Measurements from ENCODE around the gene PCBP3.
"Not testable (repeated sequence)": the region's sequence is repeated elsewhere in the genome, so short reads cannot be mapped to it uniquely, and the experiment has no call there.

Gene PCBP3

DNA sequence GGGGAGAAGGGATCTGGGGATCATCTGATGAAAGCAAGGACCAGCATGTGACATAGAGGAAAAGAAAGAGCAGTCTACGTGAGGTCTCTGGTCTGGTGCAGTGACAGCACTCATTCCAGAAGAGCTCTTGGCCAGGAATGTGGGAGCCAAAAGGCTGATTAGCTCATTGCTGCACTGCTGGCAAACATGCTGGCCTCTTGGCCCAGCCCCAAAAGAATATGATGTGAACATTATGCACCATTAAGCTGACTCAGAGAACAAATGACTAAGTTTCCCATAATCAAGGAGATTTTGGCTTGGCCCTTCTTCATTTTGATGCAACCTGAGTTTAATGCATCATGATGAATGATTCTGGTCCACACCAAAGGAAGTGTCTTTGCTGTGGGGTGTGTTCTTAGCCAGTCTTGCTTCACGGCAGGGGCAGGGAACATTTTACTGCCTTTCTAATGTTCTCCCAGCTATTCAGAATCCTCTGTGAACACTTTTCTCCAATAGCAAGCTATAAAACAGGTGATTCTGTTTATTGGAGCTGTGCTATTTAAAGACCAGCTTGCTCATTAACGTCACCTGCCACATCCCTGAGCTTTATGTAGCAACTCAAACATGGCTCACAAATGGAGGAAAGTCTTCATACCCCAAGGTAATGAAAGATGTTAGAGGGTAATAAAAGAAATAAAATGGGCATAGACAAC is 55.1 kb downstream of the PCBP3 start:
- DNase-seq: no peak

DNA sequence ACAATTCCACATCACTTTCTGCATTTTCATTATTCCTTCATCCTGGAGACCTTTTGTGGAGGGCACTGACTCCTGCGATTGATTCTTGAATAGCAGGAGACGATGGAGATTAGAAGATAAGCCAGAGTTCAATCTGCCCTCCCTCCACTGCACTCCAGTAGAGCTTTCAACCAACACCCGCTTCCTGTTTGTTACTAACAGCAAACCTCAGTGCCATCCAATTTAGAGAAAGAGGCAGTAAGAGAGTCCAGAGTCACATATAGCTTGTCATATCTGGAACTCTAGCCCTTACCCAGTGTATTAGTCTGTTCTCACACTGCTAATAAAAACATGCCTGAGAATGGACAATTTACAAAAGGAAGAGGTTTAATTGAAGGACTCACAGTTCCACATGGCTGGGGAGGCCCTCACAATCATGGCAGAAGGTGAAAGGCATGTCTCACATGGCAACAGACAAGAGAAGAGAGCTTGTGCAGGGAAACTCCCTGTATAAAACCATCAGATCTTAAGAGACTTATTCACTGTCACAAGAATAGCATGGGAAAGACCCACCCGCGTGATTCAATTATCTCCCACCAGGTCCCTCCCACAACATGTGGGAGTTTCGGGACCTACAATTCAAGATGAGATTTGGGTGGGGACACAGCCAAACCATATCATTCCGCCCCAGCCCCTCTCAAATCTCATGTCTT is 55.9 kb downstream of the PCBP3 start:
- DNase-seq: no peak

DNA sequence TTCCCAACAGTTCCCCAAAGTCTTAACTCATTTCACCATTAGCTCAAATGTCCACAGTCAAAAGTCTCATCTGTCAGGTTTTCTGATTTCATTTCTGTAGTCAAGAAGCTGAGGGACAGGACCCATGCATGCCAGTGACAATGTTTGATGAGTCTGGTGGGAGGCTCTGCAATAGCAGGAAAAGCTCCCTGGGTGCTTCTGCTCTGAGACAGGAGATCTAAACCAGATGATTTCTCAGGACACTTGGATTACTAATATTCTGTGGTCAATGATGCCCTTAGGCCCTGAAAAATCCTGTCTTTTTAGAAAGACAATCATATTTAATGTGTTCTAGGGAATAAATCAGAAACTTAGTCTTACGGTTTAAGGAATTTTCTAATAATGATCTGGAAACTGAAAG is 56.4 kb downstream of the PCBP3 start:
- DNase-seq: no peak

DNA sequence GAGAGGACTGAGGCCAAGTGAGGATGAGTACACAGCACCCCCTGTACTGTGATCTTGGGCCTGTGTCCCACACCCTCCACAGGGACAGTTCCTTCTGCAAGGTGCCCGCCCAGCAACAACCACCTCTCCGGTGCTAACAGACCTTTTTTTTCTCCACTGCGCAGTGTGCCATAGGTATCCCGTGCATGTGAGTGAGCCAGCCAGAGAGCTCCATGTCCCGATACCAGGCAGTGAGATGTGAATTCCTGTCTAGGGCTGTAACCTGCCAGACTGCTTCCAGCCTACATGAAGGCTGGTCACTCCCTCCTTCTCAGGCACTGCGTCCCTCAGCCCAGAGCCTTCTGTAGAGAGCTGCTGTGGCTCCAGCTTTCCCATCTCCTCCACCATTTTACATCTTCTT is 56.9 kb downstream of the PCBP3 start:
- DNase-seq: no peak

DNA sequence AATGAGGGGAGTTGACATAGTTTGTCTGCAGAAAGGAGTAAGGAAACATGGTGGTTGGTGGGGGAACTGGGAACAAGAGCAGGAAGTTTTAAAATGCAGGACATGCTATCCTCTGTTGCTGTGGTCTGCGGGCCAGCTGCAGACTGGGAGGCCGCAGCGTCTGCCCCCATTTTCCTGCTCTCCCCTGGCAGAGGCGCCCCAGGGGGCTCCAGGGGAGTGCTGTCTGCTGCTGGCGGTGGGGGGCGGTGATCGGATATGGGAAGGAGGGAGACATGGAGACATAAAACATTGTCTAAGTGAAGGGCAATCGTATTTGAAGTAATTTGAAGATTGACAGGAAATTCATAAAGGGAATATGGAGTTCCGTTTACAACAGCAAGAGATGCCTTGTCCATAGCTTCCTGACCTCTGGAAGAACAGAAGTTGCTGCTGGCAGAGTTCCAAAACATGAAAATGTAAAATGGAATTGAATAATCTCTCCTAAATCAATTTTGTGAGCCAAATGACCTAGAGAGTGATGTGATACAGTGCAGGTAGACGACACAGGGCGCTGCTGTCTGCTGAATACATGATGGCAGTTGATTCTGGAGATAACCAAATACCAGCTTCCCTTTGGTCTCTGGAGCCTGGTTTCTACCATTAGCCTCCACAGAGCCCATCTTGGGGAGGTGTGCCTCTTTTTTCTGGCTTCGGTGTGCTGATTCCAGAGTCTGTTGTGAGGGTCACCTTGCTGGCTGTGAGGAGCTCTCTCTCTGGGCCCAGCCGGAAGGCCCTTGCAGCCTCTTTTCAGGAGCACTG is 61.0 kb downstream of the PCBP3 start:
- no peak for DNase-seq

DNA sequence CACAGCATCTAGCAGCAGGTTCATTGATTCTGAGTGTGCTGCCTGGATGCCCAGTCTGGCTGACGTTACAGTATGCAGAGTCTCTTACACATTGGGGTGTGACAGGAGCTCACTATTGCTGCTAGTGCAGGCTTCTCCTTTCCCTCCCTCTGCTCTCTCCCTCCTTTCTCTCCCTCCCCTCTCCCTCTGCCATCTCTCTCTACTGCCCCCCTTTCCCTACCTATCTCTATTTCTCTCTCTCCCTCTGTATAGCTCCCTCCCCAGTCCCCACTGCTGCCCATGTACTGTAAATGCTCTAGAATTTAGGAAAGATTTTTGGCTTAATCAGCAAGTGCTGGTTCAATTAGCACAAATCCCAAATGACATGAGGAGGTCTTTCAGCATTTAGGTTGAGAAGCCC is 62.8 kb downstream of the PCBP3 start:
- DNase-seq: no peak

DNA sequence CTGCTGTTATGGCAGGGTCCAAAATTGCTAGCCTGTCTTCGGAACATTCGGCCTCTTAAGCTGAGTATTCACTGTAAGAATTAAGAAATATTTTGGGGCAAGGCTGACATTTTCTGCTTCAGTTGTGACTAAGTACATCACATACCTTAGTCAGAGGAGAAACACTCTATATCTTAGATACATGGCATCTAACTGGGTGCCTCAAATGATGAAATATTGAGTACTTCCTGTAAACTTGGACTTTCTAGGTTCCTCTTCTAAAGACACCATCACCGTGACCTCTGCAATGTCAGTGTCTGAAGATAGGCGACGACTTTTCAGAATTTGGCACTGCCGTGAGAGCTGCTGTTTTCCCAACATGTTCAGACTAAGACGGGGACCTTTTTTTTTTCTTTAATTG is 65.6 kb downstream of the PCBP3 start:
- DNase-seq: no peak

DNA sequence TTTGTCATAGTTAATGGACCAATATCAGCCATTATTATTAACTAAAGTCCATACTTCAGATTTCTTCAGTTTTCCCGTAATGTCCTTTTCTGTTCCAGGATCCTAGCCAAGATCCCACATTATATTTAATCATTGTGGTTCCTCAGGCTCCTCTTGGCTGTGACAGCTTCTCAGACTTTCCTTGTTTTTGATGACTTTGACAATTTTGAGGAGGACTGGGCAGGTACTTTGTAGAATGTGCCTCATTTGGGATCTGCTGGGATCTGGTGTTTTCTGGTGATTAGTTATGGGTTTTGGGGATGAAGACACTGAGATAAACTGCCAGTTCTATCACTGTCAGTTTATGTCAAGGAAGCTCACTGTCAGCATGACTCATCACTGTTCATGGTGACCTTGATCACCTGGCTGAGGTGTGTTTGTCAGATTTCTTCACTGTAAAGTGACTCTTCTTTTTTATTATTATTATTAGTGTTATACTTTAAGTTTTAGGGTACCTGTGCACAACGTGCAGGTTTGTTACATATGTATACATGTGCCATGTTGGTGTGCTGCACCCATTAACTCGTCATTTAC is 66.3 kb downstream of the PCBP3 start:
- DNase-seq: no peak

DNA sequence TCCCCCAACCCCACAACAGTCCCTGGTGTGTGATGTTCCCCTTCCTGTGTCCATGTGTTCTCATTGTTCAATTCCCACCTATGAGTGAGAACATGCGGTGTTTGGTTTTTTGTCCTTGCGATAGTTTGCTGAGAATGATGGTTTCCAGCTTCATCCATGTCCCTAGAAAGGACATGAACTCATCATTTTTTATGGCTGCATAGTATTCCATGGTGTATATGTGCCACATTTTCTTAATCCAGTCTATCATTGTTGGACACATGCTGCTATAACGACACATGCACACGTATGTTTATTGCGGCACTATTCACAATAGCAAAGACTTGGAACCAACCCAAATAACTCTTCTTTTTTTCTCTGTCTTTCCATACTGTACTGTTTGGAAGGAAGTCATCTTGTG is 66.8 kb downstream of the PCBP3 start:
- DNase-seq: not testable (repeated sequence)

DNA sequence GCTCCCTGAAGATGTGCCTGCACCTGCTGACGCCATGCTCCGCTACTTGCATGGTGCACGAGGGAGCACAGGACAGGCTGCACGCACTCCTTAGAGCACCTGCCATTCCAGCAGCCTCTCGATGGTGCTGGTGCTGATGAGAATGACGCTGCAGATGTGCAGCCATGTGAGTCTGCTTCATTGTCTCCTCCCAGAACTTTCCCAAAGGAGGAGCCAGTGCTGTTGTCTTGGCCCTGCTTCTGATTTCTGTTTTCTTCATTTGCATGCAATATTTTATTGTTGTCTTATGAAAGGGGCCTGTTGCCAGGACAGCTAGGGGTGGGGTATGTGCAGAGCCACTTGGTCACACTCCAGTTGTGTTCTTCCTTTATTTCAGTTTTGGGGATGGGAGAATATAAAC is 70.1 kb downstream of the PCBP3 start:
- DNase-seq: no peak

DNA sequence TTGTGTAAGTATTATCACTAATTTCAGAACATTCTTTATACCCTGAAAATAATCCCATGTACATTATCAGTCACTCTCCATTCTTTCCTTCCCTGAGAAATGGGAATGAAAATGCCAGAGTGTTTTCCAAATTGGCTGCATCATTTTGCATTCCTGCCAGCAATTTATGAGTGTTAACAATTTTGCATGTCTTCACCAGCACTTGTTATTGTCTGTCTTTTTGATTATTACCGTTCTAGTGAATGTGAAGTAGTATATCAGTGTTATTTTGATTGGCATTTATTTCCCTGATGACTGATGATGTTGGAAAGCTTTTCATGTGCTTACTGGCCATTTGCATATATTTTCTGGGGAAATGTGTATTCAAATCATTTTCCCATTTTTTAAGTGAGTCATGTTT is 71.9 kb downstream of the PCBP3 start:
- no peak for DNase-seq

DNA sequence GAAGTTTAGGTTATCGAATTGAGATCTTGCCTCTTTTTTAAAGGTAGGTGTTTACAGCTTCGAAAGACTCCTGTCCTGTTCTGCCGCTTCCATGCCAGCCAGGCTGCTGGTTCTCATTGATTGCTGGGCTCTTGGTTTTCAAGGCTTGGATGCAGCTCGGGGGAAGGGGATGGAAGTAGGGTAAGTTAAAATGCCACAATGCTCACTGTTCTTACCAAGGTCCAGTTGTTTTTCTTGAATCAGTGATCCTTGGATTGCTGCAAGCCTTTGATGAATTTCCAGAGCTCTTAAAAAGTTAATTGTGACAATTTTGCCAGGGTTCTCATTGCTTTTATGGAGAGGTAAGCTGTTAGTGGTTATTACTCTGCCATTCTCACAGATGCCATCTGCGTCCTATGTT is 74.9 kb downstream of the PCBP3 start:
- no peak for DNase-seq

DNA sequence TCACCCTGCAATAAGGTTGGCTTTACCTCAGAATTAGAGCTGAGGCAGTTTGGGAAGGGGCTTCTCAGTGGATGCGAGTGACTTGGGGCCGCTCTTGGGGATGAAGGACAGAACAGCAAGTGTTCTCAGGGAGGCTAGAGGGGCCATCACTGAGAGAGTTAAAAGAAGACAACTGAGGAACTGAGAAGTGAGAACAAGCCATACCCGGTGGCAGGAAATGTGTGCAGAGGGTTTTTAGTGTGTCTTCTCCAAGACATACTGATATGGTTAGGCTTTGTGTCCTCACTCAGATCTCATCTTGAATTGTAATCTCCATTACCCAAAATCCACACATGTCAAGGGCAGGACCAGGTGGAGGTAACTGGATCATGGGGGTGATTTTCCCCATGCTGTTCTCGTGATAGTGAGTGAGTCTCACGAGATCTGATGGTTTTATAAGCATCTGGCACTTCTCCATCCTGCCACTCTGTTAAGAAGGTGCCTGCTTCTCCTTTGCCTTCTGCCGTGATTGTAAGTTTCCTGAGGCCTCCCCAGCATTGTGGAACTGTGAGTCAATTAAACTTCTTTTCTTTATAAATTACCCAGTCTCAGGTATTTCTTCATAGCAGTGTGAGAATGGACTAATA is 75.8 kb downstream of the PCBP3 start:
- DNase-seq: no peak

DNA sequence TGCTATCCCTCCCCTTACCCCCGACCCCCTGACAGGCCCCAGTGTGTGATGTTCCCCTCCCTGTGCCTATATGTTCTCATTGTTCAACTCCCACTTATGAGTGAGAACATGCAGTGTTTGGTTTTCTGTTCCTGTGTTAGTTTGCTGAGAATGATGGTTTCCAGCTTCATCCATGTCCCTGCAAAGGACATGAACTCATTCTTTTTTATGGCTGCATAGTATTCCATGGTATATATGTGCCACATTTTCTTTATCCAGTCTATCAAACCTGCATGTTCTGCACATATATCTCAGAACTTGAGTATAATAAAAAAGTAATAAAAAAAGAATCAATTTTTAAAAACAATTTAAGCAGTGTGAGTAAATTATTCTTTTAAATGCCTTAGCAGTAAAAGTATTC is 76.7 kb downstream of the PCBP3 start:
- not testable (repeated sequence) for DNase-seq

DNA sequence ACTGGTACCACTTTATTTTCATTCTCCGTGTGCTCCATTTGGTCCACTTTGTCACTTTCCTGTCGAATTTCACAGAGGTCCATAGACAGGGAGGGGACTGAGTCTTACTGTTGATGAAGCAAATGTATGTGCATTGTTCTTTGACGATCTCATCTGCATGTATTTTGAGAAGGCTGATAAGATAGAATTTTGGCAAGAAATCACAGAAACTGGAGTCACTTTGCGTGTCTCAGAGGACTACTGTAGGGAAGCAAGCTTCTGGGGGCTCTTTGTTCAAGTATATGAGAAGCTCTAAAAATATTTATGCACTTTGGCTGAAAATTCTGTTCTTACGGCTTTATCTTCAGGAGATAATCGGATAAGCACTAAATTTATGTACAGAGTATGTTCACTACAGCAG is 78.1 kb downstream of the PCBP3 start:
- no peak for DNase-seq

DNA sequence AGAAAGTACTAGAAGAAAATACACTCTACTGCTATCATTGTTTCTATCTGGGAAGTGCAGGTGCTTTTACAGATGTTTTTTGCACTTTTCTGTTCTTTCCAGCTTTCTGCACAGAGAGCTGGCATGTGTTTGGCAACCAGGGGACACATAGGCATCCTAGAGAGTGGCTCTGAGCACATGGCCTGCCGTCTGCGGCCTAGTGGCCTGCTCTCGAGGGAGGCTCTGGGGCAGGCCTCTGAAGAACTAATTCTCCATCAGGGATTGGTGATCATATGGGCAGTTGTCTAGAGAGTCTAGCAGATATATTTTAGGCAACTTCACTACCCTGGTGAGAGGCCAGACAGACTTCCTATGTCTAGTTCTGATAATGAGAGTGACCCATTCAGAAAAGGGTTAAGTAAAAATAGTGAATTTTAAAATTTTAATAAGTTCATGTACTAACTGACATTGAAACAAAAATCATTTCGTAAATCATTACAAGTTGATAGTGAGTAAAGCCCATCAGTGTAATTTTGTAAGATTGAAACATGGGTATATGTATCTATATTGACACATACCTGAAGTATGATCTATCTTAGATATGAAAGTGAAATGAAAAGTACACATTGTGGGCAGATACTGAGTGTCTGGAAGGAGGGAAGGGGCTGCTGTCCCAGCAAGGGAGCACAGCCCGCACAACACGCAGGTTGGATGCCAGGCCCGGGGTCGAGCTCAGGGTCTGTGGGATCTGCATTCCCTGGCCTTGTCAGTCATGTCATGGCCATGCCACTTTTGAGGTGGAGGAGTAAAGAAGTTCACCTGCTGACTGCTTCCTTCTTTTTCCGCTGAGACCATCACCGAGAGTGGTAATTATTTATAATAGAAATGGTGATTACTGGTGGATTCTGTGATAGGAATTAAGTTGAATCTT is 79.8 kb downstream of the PCBP3 start:
- DNase-seq: no peak

DNA sequence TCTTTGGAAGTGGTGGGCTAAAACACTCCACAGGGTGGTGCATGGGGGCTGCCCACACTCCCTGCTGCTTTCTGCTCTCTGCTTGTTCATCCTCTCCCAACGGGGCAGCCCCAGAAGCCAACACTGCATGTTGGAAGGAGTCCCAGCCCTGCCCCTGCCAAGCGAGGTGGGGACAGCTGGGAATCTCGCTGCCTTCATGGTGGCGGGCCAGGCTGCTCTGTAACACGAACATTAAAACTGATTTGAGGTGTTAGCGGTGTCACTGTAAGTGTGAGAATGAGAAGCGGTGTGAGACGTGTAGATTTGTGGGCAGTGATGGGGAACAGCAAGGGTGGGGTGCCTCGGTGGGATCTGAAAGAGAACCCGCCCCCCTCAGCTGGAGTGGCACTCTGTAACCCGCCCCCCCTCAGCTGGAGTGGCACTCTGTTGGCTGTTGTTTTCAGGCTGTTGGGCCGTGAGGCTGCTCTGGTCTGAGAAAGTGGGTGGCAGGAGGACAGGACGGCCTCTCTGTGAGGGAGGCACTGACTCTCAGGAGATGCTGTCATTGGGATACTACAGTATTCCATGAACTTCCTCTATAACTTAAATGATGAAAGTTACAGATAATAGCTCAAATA is 80.9 kb downstream of the PCBP3 start:
- no peak for DNase-seq

DNA sequence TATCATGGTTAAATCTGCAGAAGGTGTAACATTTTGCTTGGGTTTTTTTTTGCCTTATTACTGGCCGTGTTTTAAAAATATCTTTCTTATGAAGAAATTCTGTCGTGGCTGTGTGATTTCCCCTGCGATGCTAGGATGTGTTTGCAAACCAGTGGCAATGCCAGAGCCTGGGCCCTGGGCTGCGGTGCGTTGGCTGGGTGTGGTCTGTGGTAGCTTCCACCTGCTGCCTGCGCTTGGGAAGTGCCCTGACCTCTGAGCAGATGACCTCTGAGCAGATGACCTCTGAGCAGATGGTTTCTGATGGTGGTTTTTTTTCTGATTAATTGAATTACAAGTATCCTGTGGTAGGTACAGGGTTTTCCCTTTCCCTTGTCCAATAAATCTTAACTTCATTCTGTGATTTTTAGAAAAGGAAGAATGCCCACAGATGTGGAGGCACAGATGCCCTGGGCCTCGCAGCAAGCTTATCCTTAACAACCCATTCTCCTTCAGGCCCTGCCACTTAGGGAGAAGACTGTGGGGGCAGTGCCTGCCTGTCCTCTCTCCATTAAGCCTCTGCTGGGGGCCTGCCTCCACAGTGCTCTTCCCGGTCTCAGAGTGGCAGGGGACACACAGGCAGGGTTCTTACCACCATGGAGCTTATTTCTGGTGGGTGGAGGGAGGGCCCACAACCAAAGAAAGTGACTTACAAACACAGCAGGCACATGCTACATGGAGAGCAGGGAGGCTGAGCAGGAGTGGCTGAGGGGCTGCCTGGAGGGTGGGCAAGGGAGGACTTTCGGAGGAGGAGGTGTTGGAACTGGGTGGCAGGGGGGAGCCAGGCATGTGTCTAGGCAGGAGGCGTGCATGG is 81.7 kb downstream of the PCBP3 start:
- DNase-seq: no peak

DNA sequence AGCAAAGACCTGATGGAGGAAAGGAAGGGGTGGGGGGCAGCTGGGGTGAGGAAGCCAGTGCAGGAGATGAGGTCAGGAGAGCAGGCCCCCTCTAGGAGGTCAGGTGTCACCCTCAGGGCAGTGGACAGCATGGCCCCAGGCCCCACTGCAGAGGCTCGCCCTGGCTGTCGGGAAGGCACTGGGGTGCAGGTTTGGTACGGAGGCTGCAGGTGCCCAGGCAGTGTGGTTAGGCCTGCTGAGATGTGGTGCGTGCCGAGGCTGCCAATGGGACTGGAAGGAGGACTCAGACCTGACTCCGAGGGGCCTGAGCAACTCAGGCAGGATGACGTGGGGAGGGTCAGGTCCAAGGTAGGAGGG is 82.3 kb downstream of the PCBP3 start:
- no peak for DNase-seq

DNA sequence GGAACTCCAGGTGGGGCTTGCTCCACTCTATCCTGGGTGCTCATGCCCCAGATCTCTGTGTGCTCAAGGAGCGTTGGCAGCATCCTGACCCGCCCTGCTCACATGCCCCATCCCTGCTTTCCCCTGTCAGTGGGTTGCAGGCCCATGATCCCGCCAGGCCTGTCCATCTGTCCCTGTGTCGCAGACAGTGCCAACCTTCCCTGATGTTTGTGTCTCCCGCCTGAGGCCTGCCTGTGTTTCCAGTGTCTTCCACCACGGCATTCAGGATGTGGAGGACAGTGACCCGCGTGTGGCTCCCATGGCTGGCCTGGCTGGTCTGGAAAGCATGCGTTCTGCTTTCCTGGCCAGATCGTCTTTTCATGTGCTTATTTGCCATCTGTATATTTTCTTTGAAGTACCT is 82.9 kb downstream of the PCBP3 start:
- no peak for DNase-seq

DNA sequence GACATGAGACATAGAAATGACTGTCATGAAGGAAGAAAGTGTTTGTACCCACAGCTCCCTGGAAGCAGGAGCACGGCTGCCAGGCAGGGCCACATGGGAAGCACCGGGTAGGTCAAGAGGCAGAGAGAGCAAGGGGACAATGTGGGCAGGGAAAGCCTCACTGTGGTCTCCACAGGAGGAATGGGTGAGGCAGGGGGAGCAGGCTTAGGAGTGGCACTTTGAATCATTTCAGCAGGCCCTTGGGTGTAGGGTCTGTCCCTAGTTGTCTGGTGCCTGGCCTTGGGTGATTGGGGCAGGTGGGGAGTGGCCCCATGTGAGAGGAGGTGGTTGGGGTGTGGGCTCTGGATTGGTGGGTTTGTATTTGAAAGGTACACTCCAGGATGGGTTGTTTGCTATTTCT is 83.9 kb downstream of the PCBP3 start:
- no peak for DNase-seq
